Testis (tissue), 3 donors: ENCODE measurements around the gene LUZP2. TPM values are rescaled to one million over a fixed set of nuclear protein-coding genes. Genes with fewer than 3 reads are reported as not detected.

ENCODE experiments used
- DNase-seq: peaks from one replicate; pipeline ENCODE4 v3.0.0-alpha.2; 2019
- H3K27ac ChIP-seq, 2 donors: fragments of 200-600 bp; sonication (generic); one replicate each; pipeline ENCODE4 v1.5.1; 2019
- H3K27me3 ChIP-seq: fragments of 200-600 bp; sonication (generic); one replicate; pipeline ENCODE4 v1.5.1; 2019
- H3K36me3 ChIP-seq: fragments of 200-600 bp; sonication (generic); one replicate; pipeline ENCODE4 v1.5.1; 2017; ENCODE audit warnings: low read depth; ENCODE audit errors: missing control alignments
- H3K4me1 ChIP-seq: fragments of 200-600 bp; sonication (generic); one replicate; pipeline ENCODE4 v1.5.1; 2019
- H3K4me3 ChIP-seq, 2 donors: fragments of 200-600 bp; sonication (generic); one replicate each; pipeline ENCODE4 v1.5.1; 2017 to 2019
- H3K9me3 ChIP-seq: fragments of 200-600 bp; sonication (generic); one replicate; pipeline ENCODE4 v1.5.1; 2017
- POLR2A ChIP-seq: fragments of 450-650 bp; IDR thresholded peaks from one replicate; pipeline ENCODE4 v1.6.1; 2017; ENCODE audit warnings: antibody characterized with exemption, mild to moderate bottlenecking, moderate library complexity
- WGBS, 2 donors: methylation state at CpG; one replicate each; pipeline ENCODE4 v1.1.5; 2018; 5-methylcytosine and 5-hydroxymethylcytosine counted together
- intact Hi-C: fragments of 100-400 bp; cut with DNase I; formaldehyde crosslinking; loops from one replicate; pipeline ENCODE4 v1.15.1; 2023; ENCODE audit warnings: low total_unique reads
- polyA plus RNA-seq: library from polyadenylated mRNA; stranded (reverse); fragments of 350-450 nt; fragmentation: Illumina TruSeq; extraction: RNeasy Lipid Tissue Mini Kit (QIAGEN cat#74804); gene quantifications from one replicate; pipeline ENCODE4 v1.2.3, GENCODE V29; 2014; ENCODE audit warnings: low read depth, low replicate concordance; ENCODE audit not compliant: insufficient read depth
- total RNA-seq, 2 donors: library from RNA; depleted of rRNA; stranded (reverse); fragments of >200 nt; gene quantifications; one replicate each; pipeline ENCODE4 v1.2.3, GENCODE V29; 2016
- TF ChIP-seq, protein P1 (sequence below), 3 experiments: fragments of 450-650 bp in 2 of 3; fragments of 200-600 bp in 1 of 3; sonication (generic) in 1 of 3; IDR thresholded peaks; one replicate each; pipeline ENCODE4 v1.5.1; 2016 to 2019; ENCODE audit warnings: antibody characterized with exemption in 3 of 3, mild to moderate bottlenecking in 2 of 3, moderate library complexity in 1 of 3

Gene LUZP2
- total and polyA plus RNA-seq, 3 donors from 2014 or later = 0.63 to 0.98 (median 0.74) TPM

DNA sequence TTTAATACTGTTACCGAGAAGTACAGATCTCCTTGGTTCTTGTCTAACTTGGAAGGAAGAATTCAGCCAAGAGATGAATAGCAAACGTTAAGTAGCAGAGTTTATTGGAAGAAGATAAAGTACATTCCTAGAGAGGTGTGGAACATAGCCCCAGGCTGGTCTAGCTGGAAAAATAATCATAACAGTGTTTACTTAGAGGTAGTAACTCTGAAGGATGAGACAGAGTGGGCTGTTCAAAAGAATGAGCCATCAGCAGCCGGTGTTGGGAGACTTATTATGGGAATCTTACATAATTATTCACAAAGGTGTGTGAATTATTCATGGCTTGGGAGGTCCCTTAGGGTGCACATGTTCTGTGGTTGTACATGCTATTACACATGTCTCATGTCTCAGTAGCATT lies 276.5 kb downstream of the LUZP2 start:
- Histone ChIP-seq H3K4me1 (no peaks in the 10 kb centered on the region), H3K27me3 (no peaks in the 10 kb centered on the region), H3K4me3 (no peak overlapping the region), H3K27ac (no peak overlapping the region), H3K36me3 (no peaks in the 10 kb centered on the region), H3K9me3 (no peaks in the 10 kb centered on the region)
- WGBS, 2 donors = 79 to 85% methylated on average over 3 of the region's 3 CpGs
- intact Hi-C loops = no loop called here
- no peak for TF ChIP-seq POLR2A
- TF ChIP-seq, protein P1, sequence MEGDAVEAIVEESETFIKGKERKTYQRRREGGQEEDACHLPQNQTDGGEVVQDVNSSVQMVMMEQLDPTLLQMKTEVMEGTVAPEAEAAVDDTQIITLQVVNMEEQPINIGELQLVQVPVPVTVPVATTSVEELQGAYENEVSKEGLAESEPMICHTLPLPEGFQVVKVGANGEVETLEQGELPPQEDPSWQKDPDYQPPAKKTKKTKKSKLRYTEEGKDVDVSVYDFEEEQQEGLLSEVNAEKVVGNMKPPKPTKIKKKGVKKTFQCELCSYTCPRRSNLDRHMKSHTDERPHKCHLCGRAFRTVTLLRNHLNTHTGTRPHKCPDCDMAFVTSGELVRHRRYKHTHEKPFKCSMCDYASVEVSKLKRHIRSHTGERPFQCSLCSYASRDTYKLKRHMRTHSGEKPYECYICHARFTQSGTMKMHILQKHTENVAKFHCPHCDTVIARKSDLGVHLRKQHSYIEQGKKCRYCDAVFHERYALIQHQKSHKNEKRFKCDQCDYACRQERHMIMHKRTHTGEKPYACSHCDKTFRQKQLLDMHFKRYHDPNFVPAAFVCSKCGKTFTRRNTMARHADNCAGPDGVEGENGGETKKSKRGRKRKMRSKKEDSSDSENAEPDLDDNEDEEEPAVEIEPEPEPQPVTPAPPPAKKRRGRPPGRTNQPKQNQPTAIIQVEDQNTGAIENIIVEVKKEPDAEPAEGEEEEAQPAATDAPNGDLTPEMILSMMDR (IDR thresholded peaks at IDR 0.05) = no peak
- DNase-seq = no peak

DNA sequence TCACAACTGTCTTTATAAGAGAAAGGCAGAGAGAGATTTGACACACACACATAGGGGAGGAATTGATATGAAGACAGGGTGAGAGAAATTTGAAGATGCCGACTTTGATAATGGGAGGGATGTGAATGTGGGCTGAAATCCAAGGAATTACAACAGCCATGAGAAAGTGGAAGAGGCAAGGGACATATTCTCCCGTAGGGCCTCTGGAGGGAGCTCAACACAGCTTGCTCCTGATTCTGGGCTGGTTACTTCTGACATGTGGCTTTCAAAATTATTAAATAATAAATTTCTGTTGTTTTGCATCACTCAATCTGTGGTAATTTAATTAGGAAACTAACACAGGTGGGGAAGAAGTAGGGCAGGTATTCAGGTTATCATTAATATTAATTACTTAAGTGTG lies 282.9 kb downstream of the LUZP2 start:
- Histone ChIP-seq H3K4me3 (no peak overlapping the region), H3K27ac (no peak overlapping the region), H3K9me3 (no peaks in the 10 kb centered on the region), H3K36me3 (no peaks in the 10 kb centered on the region), H3K4me1 (no peaks in the 10 kb centered on the region), H3K27me3 (no peaks in the 10 kb centered on the region)
- TF ChIP-seq POLR2A = no peak
- TF ChIP-seq, protein P1 (IDR thresholded peaks at IDR 0.05) = peak in 1 of 3 experiments; percentile 12
- 56 to 69% methylated on average over 2 of the region's 2 CpGs for WGBS, 2 donors
- intact Hi-C loops = no loop called here
- DNase-seq = peak; percentile 25

DNA sequence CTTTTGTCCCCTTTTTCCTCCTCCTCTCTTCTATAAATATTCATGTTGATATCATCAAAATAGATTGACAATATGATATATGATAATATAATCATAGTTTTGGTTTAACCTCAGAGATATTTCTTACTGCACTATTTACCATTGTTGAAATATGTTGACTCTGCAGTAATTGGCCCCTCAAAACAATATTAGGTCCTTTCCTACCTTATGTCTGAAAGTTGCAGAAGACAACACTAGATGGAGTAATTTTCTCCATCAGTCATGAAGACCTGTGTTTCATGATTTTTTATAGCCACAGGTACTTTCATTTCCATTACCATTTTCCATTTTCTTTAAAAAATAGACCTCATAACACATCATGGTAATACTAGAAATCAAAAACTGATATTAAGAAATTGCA lies 284.4 kb downstream of the LUZP2 start:
- Histone ChIP-seq H3K4me1 (no peaks in the 10 kb centered on the region), H3K27ac (no peak overlapping the region), H3K36me3 (no peaks in the 10 kb centered on the region), H3K4me3 (no peak overlapping the region), H3K27me3 (no peaks in the 10 kb centered on the region), H3K9me3 (no peaks in the 10 kb centered on the region)
- TF ChIP-seq POLR2A = no peak
- TF ChIP-seq, protein P1 (IDR thresholded peaks at IDR 0.05) = no peak
- intact Hi-C loops = no loop called here
- no peak for DNase-seq

DNA sequence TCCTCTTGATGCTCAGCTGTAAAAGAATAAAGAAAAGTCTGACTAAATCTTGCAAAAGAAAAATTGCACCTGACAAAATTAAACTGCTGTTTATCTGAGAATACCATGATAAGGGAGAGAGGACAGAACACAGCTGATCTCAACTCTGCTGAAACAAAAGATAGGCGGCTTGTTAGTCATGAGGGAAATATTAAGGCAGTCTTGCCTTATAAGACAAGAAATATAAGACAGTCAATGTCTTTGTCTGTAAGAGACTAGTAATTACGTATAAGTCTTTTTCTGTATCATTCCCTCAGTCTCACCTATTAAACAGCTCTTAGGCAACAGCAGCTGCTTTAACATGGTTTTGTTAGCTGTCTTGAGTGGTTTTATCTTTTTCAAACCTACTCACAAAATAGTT lies 296.6 kb downstream of the LUZP2 start:
- no peak overlapping the region for H3K4me3 ChIP-seq
- no peak for TF ChIP-seq POLR2A
- TF ChIP-seq, protein P1 (IDR thresholded peaks at IDR 0.05) = no peak
- WGBS, 2 donors = 50 to 51% methylated on average over 2 of the region's 2 CpGs
- no peak for DNase-seq
- H3K9me3 ChIP-seq = no peaks in the 10 kb centered on the region
- intact Hi-C loops = no loop called here
- no peak overlapping the region for H3K27ac ChIP-seq
- H3K27me3 ChIP-seq = no peaks in the 10 kb centered on the region
- no peaks in the 10 kb centered on the region for H3K4me1 ChIP-seq
- H3K36me3 ChIP-seq = no peaks in the 10 kb centered on the region

DNA sequence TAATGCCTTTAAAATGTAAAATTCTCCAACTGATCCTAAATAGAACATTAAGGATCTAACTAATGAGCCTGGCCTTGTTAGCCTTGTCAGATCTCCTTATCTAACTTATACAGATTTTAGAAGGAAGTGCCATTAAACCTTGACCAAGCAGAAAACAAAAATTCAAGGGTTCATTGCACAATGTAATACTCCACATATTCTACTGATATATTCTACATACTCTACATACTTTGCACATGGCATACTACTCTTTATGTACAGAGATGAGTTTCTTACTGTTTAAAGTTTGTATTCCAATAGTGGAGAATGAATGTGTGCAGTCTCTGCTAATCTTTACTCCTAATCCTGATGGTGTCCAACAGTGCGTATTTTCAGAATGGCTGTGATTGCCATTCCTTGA lies 297.2 kb downstream of the LUZP2 start:
- 90 to 97% methylated on average over 1 of the region's 1 CpG for WGBS, 2 donors
- intact Hi-C loops = no loop called here
- no peaks in the 10 kb centered on the region for H3K27me3 ChIP-seq
- H3K4me3 ChIP-seq = no peak overlapping the region
- no peaks in the 10 kb centered on the region for H3K36me3 ChIP-seq
- H3K27ac ChIP-seq = no peak overlapping the region
- no peak for DNase-seq
- H3K4me1 ChIP-seq = no peaks in the 10 kb centered on the region
- H3K9me3 ChIP-seq = no peaks in the 10 kb centered on the region
- TF ChIP-seq, protein P1 (IDR thresholded peaks at IDR 0.05) = no peak
- TF ChIP-seq POLR2A = no peak
